Hematopoietic multipotent progenitor cell treated with erythropoietin and hydrocortisone succinate and interleukin-3 and kit ligand, for 6 days (in vitro differentiated cells): ENCODE measurements around the gene MCHR2.

ENCODE experiments used
- DNase-seq: peaks from one replicate; pipeline ENCODE4 v3.0.0-alpha.2; 2015

The MCHR2 gene

DNA sequence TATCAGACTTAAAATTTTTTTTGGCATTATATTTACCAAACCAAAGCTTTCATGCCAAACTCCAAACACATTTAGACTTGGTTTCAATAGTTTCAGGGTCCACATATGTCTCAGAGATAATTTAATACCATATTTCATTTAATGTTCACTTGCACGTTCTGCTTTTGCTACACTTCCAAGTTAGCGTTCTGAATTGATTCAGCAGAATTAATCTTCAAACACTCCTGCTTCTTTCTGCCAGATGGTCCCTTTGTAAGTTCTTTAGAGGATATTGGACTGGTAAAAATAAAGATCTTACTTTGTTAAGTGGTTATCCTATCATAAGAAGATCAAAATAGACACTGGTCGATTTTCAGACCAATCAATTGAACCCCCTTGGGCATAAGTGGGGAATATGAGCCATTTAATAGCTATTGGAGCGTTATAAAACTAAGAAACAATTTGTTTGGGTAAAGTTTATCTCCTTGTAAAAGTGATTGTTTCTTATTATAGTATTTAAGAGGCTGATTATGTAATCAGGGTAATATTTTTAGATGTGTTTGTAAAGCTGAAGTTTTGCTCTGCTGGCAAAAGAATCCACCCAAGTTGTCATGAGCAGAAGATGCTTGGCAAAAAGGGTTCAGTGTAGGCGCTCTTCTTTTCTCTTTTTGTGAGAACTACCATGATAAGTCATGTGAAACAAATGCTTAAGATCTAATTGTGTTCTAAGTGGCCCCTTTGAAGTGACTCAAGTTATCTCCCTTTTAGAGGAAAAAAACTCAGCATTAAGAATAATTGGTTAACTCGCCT lies 92.2 kb downstream of the MCHR2 start:
- DNase-seq = no peak

DNA sequence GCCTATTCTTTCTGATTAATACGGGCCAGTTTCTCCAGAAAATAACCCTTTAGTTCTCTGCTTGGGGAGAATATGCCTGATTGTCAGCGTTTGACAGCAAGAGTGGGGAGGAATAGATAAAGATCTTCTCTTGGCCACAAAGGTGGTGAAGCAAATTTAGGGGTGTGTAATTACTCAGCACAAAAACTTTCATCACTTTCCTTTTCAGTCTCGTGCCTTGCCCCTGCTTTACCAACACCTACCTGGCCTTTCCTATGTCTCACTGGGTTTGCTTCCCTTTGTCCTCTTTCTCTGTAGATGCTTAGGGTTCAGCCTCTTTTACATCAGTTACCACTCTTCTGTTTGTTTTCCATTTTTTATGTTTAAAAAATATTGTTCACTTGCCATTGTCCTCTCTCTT lies 99.2 kb downstream of the MCHR2 start:
- DNase-seq = no peak

DNA sequence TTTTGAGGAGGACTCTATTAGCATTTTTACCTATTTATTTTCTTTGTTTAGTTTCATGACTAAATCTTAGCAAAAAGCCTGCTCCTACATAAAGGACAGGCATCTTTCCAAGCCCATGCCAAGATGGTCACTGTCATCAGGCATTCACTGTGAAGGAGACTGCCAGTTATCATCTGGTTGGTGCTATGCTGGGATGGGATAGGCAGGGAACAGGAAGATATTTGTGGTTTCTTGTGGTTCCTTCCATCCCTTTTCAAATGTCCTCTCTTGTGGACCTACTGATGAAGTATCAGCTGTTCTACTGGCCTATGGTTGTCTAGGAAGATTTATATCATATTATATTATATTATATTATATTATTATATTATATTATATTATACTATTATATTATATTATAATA lies 107.0 kb downstream of the MCHR2 start:
- no peak for DNase-seq

- DNase-seq = no peak
Observed at GRCh38 chr6:99885051-99885450, 109.0 kb downstream of the MCHR2 start.

DNA sequence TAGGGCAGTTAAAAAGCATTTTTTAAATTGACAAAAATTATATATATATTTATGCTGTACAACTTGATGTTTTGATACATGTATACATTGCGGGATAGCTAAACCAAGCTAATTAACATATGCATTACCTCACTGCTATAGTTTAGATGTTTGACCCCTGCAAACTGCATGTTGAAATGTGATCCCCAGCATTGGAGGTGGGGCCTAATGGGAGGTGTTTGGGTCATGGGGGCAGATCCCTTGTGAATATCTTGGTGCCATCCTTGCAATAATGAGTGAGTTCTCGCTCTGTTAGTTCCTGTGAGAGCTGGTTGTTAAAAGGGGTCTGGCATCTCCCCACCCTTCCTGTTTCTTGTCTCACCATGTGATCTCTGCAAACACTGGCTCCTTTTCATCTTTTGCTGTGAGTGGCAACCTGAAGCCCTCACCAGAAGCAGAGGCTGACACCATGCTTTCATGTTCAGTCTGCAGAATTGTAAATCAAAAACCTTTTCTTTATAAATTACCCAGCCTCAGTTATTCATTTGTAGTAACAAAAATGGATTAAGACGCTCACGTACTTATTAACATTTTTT lies 111.8 kb downstream of the MCHR2 start:
- DNase-seq = no peak

DNA sequence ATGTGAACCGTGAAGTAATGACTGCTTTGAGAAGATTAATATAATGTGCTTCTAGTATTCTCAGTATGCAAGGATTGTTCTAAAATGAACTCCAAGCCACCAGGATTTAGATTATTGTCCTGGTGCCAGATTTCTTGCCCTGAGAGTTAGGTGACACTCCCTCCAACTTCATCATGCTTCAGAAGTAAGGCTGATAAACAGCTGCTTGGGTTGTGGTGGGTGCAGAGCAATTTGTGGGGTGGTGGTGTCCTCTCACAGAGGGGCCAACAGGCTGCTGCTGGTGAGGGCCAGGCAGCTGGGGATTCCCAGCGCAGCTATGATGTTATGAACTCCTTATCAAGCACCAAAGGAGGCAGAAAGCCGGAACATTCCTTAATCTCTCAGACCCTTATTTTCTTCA lies 114.6 kb downstream of the MCHR2 start:
- no peak for DNase-seq

DNA sequence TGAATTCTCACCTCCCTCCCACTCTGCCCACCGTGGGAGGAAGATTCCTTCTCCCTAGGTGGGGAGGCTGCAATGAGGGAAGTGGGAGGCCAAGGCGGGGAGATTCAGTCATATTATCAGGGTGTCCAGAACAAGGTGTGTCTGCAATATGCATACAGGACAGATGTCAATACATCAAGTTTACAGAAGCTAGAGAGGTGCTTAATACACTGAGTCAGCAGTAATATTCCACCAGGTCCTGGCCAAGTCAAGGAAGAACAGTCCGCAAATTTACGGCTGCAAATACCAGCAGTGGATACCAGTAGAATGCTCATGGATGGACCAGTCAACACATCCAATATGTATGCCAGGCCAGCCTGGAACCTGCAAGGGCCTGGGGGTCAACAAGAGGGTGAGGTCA lies 119.0 kb downstream of the MCHR2 start:
- DNase-seq = no peak

DNA sequence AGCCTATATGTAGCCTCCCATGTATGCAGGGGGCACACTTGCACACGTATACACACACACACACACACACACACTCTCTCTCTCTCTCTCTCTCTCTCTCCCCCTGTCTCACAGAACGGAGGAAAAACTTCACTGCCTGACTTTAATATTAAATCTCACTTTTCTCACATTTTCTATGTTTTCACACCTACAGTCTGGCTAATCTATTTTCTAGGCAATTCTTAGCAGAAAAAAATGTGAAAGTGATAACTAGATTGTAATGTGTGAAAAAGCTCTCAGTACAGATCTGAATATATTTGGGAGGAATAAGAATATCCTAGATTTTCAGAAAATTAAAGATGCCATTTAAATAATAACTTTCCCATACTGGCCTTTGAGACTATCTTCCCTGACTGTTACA lies 120.9 kb downstream of the MCHR2 start:
- DNase-seq = no peak

- no peak for DNase-seq
Observed at GRCh38 chr6:99871641-99872040, 122.4 kb downstream of the MCHR2 start.
